Astrocyte of the spinal cord (primary cell): ENCODE data around the gene OPHN1.

Experiments used
- DNase-seq: peaks from one replicate; pipeline ENCODE4 v3.0.0; 2011; ENCODE audit warnings: low read depth, low spot score
- H3K4me3 ChIP-seq: 2 replicates; pipeline ENCODE4 v1.5.1; 2011; ENCODE audit warnings: low read depth, mild to moderate bottlenecking, low read length, moderate library complexity
- CTCF ChIP-seq: IDR thresholded peaks from 2 replicates; pipeline ENCODE4 v1.5.1; 2012; ENCODE audit warnings: low read depth, mild to moderate bottlenecking, low read length, inconsistent platforms
- in situ Hi-C: cut with HindIII; loops from 2 replicates; pipeline ENCODE4 v1.10.0; 2017; ENCODE audit warnings: low sequenced_read_pairs

The OPHN1 gene

GRCh38 chrX:68304602-68305001 lies 128.7 kb downstream of the OPHN1 start:
- no peak overlapping the region for H3K4me3 ChIP-seq
- in situ Hi-C loops = no loop called here
- TF ChIP-seq CTCF = no peak
- no peak for DNase-seq

- DNase-seq = no peak
- no peak overlapping the region for H3K4me3 ChIP-seq
- in situ Hi-C loops = no loop called here
- TF ChIP-seq CTCF = no peak
These were observed 133.4 kb downstream of the OPHN1 start for GRCh38 chrX:68299898-68300297.

DNA sequence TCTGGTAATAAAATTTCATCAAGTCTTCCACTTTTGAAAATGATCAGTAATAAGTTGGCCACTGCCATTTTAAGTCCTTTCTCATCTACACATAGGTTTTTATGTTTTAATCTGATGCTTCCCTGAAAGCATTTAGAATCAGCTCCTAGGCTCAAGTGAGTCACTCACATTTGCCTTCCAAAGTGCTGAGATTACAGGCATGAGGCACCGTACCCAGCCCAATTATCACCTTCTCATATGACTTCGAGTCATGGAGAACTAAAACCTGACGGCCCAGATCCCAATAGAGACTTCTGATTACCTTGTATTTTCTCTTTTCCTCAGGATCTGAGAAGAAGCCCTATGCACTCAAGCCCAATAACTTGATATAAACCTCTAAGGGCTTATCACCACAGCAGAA lies 140.8 kb downstream of the OPHN1 start:
- in situ Hi-C loops = no loop called here
- TF ChIP-seq CTCF = no peak

GRCh38 chrX:68288127-68288526 lies 145.2 kb downstream of the OPHN1 start:
- DNase-seq = no peak
- in situ Hi-C loops = no loop called here
- TF ChIP-seq CTCF = no peak
- H3K4me3 ChIP-seq = no peak overlapping the region

More for the DNA sequence above, 140.8 kb downstream of the OPHN1 start:
- no peak overlapping the region for H3K4me3 ChIP-seq
- DNase-seq = peak; percentile 12

- no peak for DNase-seq
- no peak overlapping the region for H3K4me3 ChIP-seq
- in situ Hi-C loops = no loop called here
- no peak for TF ChIP-seq CTCF
These were observed 145.9 kb downstream of the OPHN1 start for GRCh38 chrX:68287419-68287818.

- in situ Hi-C loops = no loop called here
- no peak overlapping the region for H3K4me3 ChIP-seq
- no peak for DNase-seq
- TF ChIP-seq CTCF = no peak
These were observed 146.3 kb downstream of the OPHN1 start for GRCh38 chrX:68286980-68287379.

DNA sequence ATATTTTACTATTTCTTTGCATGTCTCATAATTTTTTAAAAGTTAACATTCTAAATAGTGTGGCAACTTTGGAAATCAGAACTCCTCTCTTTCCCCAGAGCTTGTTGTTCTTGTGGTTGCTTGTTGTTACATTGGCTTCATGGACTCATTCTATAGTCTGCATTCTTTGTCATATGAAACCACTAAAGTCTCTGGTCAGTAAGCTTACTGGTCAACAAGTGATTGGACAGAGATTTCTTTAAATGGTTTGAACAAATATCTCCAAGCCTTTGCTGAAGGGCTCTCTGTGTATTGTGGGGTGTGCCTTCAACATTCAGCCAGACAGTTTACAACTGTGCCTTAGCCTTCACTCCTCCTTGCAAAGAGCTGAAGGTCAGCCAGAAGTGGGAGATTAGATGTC lies 147.2 kb downstream of the OPHN1 start:
- DNase-seq = no peak
- no peak overlapping the region for H3K4me3 ChIP-seq
- in situ Hi-C loops = no loop called here
- no peak for TF ChIP-seq CTCF
